Psoas muscle (tissue), 8 donors: ENCODE results near the gene BRAF. TPM values are rescaled to one million over a fixed set of nuclear protein-coding genes. Genes with fewer than 3 reads are reported as not detected.

Experiments
- ATAC-seq, 4 donors: fragments of 200-7000 bp; cut with Tn5 transposase; one replicate each; pipeline ENCODE4 v1.9.1; 2020; ENCODE audit warnings: moderate library complexity in 3 of 4, mild to moderate bottlenecking in 2 of 4
- DNase-seq, 2 donors: peaks; one replicate each; pipeline ENCODE4 v3.0.0-alpha.2; 2020
- H3K27ac ChIP-seq: fragments of 200-600 bp; one replicate; pipeline ENCODE4 v1.8.0; 2022
- H3K27me3 ChIP-seq, 3 donors: fragments of 200-600 bp in 1 of 3; one replicate each; pipeline versions ENCODE4 v1.6.1 to v1.8.0; 2013 to 2022; ENCODE audit warnings: low read length in 2 of 3, mild to moderate bottlenecking in 2 of 3, moderate library complexity in 1 of 3; ENCODE audit not compliant: insufficient read depth in 3 of 3
- H3K36me3 ChIP-seq, 2 donors: fragments of 200-600 bp in 1 of 2; one replicate each; pipeline versions ENCODE4 v1.6.1 to v1.8.0; 2013 to 2022; ENCODE audit warnings: low read depth in 1 of 2, mild to moderate bottlenecking in 1 of 2, moderate library complexity in 1 of 2; ENCODE audit not compliant: insufficient read depth in 1 of 2
- H3K4me1 ChIP-seq: fragments of 200-600 bp; one replicate; pipeline ENCODE4 v1.8.0; 2022
- H3K4me3 ChIP-seq: fragments of 200-600 bp; one replicate; pipeline ENCODE4 v1.8.0; 2022; ENCODE audit warnings: mild to moderate bottlenecking
- H3K9me3 ChIP-seq: fragments of 200-600 bp; one replicate; pipeline ENCODE4 v1.8.0; 2022
- CTCF ChIP-seq: fragments of 200-600 bp; IDR thresholded peaks from one replicate; pipeline ENCODE4 v1.8.0; 2022; ENCODE audit warnings: antibody characterized with exemption
- WGBS, 3 donors: extraction: QIAGEN DNeasy Blood & Tissue Kit; methylation state at CpG; one replicate each; pipeline versions ENCODE4 v1.1.6 to v1.1.7; 2013; 5-methylcytosine and 5-hydroxymethylcytosine counted together
- intact Hi-C, 2 donors: fragments of 100-400 bp; cut with DNase I; formaldehyde crosslinking; loops; one replicate each; pipeline versions ENCODE4 v1.11.0 to v1.14.2; 2022
- polyA plus RNA-seq, 3 donors: library from polyadenylated mRNA; stranded (reverse); fragments of 200-250 nt; gene quantifications; one replicate each; pipeline ENCODE4 v1.2.3, GENCODE V29; 2013
- total RNA-seq, 4 donors: library from RNA; stranded (reverse); fragmentation: NEBNext Ultra II Directional in 2 of 4; extraction: Animal tissue kit (Norgen Biotek cat#: 25700) in 2 of 4; gene quantifications; one replicate each; pipeline versions ENCODE4 v1.2.1 to v1.2.4, GENCODE V29; 2021 to 2023
- donor health status: healthy with polysubstance abuse.
- donor health status: DM: no; HTN: no; CAD: no; lungs with moderate emphysema.
- donor health status: Bipolar disorder and iron deficiency.
- donor health status: healthy.
- donor health status: DM: yes; HTN: yes; CAD: no.
- donor health status: DM: no; HTN: no; CAD: no.
- donor health status: DM: no; HTN: no; CAD: no.
- donor health status: DM: yes; HTN: yes; CAD: no.

BRAF gene
- total and polyA plus RNA-seq, 7 donors, result 5.0 to 22.6 (median 16.8) TPM

- intact Hi-C loops, result no loop called here
- Histone ChIP-seq H3K36me3 (peaks cover 4 to 49% of the 10 kb centered on the region in 2 donors), H3K27me3 (no peaks in the 10 kb centered on the region), H3K4me3 (no peak overlapping the region), H3K27ac (no peak overlapping the region), H3K9me3 (no peaks in the 10 kb centered on the region), H3K4me1 (no peaks in the 10 kb centered on the region)
- no peak for ATAC-seq
- 90 to 95% (median 94%) methylated on average over 2 of the region's 2 CpGs for WGBS, 3 donors
- no peak for DNase-seq
- no peak for TF ChIP-seq CTCF
These were observed 220.5 kb downstream of the BRAF start for GRCh38 chr7:140704205-140704604.

GRCh38 chr7:140702774-140703173 is 222.0 kb downstream of the BRAF start:
- Histone ChIP-seq H3K4me3 (no peak overlapping the region), H3K27me3 (no peaks in the 10 kb centered on the region), H3K4me1 (peaks cover 12% of the 10 kb centered on the region), H3K27ac (no peak overlapping the region), H3K36me3 (peaks cover 4 to 49% of the 10 kb centered on the region in 2 donors), H3K9me3 (no peaks in the 10 kb centered on the region)
- no peak for TF ChIP-seq CTCF
- no peak for DNase-seq
- peak in 3 of 4 donors; percentile 31 to 44 (median 35) for ATAC-seq
- intact Hi-C loops, result no loop called here
- WGBS, 3 donors, result 85 to 95% (median 89%) methylated on average over 10 of the region's 10 CpGs

GRCh38 chr7:140698477-140698876 is 226.3 kb downstream of the BRAF start:
- H3K4me1 ChIP-seq, result peaks cover 21% of the 10 kb centered on the region
- ATAC-seq, result no peak
- no peaks in the 10 kb centered on the region for H3K27me3 ChIP-seq
- TF ChIP-seq CTCF, result no peak
- H3K36me3 ChIP-seq, result peaks cover 0 to 10% of the 10 kb centered on the region in 2 donors
- no peak overlapping the region for H3K27ac ChIP-seq
- DNase-seq, result no peak
- 74 to 81% (median 79%) methylated on average over 8 of the region's 8 CpGs for WGBS, 3 donors
- no peaks in the 10 kb centered on the region for H3K9me3 ChIP-seq
- peak overlapping the region; percentile 88 for H3K4me3 ChIP-seq
- intact Hi-C loops, result loop anchor here in 1 of 2 donors (10.0 kb wide), 1 partner anchor 226 kb away; the partner anchor contains the start of gene BRAF

DNA sequence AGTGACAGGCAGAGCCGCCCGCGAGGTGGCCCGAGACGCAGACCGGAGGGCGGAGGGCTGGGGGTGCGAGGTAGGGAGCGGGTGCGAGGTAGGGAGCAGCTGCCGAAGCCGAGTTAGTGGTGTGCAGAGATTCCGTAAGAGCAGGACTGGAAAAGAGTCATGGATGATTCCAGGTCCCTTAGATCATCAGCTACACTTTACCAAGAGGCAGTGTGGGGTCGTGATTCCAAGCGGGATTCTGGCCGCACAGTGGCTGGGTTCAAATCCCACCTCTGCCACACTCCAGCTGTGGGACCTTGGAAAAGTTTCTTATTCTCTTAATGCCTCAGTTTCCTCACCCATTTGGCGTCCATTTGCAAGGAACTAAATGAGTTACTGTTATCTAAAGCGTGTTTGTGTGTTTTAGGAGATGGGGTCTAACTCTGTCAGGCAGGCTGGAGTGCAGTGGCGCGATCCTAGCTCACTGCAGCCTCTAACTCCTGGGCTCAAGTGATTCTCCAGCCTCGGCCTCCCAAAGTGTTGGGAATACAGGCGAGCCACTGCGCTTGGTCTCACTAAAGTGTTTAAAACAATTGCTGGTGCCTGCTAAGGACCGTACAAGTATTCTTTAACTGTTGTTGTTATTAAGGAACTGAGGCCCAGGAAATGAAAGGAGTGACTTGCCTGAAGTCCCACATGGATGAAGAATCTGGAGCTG is 227.1 kb downstream of the BRAF start:
- WGBS, 3 donors, result 27 to 29% (median 27%) methylated on average over 24 of the region's 24 CpGs
- peak overlapping the region; percentile 88 for H3K4me3 ChIP-seq
- no peak for DNase-seq
- H3K27ac ChIP-seq, result peak overlapping the region; percentile 97
- no peak for TF ChIP-seq CTCF
- no peak for ATAC-seq
- H3K4me1 ChIP-seq, result peaks cover 21% of the 10 kb centered on the region
- H3K27me3 ChIP-seq, result no peaks in the 10 kb centered on the region
- no peaks in the 10 kb centered on the region for H3K9me3 ChIP-seq
- peaks cover 0 to 1% of the 10 kb centered on the region in 2 donors for H3K36me3 ChIP-seq
- intact Hi-C loops, result loop anchor here in 1 of 2 donors (10.0 kb wide), 1 partner anchor 227 kb away; the partner anchor contains the start of gene BRAF
